ENCODE results near the gene PTGR2.
"Not testable (repeated sequence)": the region's sequence is repeated elsewhere in the genome, so short reads cannot be mapped to it uniquely, and the experiment has no call there.

Gene PTGR2

DNA sequence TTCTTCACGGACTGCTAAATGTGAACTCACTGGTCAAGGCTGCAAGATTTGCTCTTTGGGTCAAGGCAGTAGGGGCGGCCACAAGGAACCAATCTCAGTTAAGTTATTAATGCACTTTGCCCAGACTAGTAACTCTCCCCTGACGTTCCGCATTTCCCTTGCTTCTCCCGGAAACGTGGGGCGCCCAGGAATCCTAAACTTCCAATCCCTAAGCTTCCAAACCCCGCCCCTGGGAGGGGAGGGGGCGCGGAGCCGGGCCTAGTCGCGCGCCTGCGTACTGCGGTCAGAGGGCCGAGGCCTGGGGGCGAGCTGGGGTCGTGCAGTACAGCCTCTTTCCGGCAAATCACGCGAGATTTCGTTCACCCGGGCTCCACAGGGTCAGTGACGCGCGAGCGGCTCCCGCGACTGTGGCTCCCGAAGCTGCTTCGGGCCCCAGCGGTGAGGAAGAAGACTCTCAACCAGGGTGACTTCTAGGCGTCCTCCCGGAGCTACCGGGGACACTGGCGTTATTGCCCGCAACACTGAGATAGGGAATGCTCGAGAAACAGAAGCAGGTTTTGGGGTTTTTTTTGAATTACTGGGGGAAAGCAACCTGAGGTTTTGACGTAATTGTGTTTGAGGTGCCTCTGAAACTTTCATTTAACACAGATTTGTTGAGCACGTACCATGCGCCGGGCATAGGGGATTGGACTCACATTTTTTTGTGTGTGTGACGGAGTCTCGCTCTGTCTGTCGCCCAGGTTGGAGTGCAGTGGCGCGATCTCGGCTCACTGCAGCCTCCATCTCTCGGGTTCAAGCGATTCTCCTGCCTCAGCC is at the start of gene PTGR2:
PTGR2 (plus strand) TSS at position 265 of the 816 bp plus-strand sequence. CDS start 7,032 bp downstream, outside the sequence.
- peak; percentile 87 for DNase-seq (ENCODE audit: low read depth, low spot score)

DNA sequence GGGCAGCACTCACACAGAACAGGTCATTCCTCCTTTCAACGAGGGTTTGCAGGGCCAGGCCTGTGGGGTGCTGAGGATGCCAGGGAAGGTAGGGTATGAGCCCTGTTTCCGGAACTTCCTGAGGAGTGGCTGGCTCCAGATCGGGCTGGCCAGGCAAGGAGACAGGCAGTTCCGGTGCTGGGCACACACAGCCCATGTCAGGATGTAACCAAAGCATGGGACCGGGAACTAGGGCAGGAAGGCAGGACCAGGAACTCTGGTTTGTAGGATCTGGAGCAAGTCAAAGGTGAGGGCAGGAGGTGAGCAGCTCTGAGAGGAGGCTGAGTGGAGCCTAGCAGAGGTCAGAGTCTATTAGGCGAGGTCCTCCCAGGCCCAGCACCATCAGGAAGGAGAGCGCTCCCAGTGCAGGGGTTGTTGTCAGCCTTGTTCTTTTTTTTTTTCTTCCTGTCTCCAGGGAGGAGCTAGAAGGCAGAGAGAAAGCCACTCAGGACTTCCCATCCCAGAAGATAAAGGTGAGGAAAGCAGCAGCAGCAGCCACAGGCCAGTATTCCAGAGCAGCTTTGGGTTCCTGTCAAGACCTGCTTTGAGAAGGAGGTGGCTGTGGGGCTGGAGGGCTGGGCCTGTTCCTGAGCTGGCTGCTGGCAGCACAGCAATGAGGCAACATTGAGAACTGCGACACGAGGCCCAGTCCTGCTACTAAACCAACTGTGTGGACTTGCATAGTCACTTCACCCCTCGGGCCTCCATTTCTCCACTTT is 49.0 kb upstream of the PTGR2 start:
- no peak for DNase-seq (ENCODE audit: low read depth, low spot score)

DNA sequence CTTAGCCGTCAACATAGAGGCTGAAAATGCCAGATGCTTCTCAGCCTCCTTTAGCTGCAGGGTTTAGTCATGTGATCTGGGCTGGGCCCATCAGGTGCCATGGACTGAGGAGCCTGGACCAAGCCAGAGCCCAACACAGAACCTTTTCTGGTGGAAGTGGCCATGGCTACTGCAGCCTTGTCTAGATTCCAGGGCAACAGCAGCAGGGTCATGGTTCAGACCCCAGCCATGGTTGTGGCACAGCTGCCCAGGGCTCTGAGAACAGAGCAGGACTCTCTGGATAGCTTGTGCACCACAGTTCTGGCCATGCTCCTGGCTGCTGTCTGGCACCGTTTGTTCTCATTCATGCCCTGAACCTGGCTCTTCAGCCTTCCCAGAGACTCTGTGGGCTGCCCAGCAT is 47.0 kb upstream of the PTGR2 start:
- no peak for DNase-seq (ENCODE audit: low read depth, low spot score)

DNA sequence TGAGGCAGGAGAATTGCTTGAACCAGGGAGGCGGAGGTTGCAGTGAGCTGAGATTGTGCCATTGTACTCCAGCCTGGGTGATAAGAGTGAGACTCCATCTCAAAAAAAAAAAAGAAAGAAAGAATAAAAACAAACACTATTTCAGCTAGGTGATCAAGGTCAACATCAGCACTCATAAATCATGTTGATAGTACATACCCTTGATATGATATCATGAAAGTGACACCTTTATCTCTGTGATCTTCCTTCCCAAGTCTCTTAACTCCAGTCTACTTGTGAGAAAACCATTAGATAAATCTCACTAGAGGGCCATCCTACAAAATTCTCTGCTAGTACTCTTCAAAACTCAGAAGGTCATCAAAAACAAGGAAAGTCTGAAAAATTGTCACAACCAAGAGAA is 44.2 kb upstream of the PTGR2 start:
- DNase-seq (ENCODE audit: low read depth, low spot score): no peak

DNA sequence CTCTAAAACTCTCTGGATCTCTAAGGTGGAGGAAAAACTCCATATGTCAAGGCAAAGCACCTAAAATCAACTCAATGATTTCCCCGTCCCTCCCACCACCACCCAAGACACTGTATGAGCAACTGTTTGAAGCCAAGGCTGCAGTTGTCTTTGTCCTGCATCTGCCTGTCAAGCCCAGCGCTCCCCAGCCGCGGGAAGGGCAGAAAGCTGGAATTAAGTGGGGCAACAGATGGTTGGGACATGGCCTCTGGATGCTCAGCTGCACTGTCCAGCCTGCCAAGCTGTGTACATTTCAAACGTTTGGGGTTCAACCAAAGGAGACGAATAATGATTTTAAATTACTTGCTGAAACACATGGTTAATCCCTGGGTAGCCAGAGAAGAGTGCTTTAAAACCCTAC is 42.2 kb upstream of the PTGR2 start:
- no peak for DNase-seq (ENCODE audit: low read depth, low spot score)

GRCh38 chr14:73810478-73811163 is 41.0 kb upstream of the PTGR2 start:
- no peak for DNase-seq (ENCODE audit: low read depth, low spot score)

DNA sequence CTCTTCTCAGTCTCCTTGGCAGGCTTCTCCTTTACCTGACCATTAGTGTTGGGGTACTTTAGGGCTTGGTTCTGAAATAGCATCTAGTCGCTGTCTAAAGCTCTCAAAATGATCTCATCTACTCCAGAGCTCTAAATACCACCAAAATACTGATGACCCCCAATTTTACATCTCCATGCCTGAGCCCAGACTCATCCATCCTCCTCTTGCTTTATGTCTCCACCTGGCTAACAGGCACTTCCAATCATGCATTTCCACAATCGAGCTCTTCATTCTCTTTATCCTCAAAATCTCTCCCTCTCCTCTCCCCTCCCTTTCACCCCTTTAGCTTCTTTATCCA is 40.5 kb upstream of the PTGR2 start:
- DNase-seq (ENCODE audit: low read depth, low spot score): no peak

GRCh38 chr14:73814153-73814552 is 37.5 kb upstream of the PTGR2 start:
- no peak for DNase-seq (ENCODE audit: low read depth, low spot score)

GRCh38 chr14:73815849-73816248 is 35.8 kb upstream of the PTGR2 start:
- no peak for DNase-seq (ENCODE audit: low read depth, low spot score)

DNA sequence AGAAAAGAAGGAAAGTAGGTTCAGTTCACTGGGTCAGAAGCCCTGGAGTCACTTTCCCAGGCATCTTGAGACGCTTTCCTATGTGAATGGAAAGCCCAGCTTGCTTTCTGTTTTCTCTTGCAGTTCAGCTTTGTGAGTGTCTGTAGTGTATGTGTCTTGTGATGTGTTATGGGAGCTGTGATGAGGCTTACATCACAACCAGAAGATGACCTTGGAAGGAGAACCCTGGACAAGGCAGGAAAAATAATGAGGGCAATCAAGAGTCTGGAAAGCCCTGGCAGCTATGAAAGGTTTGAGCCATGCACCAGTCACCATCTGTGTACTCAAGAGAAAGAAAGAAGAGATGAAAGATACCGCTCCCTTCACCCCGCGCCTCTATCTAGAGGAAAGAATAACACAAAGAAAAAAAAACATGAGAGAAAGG is 35.2 kb upstream of the PTGR2 start:
- DNase-seq (ENCODE audit: low read depth, low spot score): no peak

DNA sequence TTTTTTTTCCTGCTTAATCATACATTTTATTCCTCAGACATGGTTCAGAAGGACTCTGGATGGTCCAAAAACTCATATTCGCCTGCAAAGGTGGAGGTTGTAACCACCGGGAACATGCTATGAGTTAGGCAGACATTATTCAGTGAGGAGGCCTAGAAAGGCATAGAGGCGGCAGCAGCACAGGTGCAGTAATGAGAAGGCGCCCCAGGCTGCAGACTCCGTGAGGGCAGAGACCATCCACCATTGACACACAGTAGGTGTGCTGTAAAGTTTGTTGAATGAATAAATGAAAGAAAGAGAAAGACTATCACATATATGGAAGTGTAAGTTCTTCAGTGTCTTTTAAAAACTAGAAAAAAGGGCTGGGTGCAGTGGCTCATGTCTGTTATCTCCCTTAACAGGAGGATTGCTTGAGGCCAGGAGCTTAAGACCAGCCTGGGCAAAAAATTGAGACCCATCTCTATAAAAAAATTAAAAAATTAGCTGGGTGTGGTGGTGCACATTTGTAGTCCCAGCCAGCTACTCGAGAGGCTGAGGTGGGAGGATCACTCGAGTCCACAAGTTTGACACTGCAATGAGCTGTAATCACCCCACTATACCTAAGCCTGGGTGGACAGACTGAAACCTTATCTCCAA is 34.5 kb upstream of the PTGR2 start:
- no peak for DNase-seq (ENCODE audit: low read depth, low spot score)

GRCh38 chr14:73818821-73819220 is 32.8 kb upstream of the PTGR2 start:
- no peak for DNase-seq (ENCODE audit: low read depth, low spot score)

DNA sequence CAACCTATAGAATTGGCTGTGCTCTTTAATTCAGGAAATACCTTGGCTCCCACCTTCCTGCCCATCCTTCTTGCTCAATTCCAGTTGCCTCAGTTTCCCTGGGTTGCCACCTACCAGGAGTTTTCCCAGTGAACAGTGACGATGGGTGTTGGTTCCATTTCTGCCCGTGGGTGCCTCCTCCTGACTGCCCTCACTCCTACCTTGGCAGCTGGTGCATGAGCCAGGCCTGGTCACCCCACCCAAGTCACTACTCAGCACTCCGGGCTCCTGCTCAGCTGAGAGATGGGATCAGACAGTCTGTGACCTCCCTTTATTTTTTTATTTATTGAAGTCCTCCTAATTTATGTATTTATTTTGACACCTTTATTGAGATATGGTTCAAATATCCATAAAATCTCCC is 31.0 kb upstream of the PTGR2 start:
- no peak for DNase-seq (ENCODE audit: low read depth, low spot score)

- no peak for DNase-seq (ENCODE audit: low read depth, low spot score)
Measured at GRCh38 chr14:73823339-73823885, 28.2 kb upstream of the PTGR2 start.

DNA sequence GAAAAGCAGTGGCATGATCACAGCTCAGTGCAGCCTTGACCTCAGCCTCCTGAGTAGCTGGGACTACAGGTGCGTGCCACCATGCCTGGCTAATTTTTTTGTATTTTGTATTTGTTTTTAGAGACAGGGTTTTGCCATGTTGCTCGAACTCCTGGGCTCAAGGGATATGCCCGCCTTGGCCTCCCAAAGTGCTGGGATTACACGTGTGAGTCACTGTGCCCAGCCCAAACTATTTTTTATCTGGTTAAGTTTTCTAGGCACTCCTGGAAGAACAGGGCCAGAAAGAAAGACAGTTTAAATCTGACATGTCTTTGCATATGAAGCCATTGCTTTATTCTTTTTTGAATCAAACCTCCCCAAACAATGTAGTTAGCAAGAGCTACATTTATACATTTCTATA is 27.5 kb upstream of the PTGR2 start:
- DNase-seq (ENCODE audit: low read depth, low spot score): no peak

DNA sequence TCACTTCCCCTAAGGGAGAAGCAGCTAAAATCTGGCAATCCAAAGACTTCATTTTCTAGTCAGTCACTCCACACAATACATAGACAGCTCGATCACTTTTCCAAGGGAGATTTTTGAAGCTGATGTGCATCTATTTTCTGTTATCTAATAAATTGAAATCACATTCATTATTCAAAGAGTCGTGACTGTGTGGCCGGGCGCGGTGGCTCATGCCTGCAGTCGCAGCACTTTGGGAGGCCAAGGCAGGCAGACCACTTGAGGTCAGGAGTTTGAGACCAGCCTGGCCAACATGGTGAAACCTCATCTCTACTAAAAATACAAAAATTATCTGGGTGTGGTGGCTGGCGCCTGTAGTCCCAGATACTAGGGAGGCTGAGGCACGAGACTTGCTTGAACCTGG is 27.1 kb upstream of the PTGR2 start:
- DNase-seq (ENCODE audit: low read depth, low spot score): no peak

- DNase-seq (ENCODE audit: low read depth, low spot score): no peak
Measured at GRCh38 chr14:73825551-73826188, 26.0 kb upstream of the PTGR2 start.

GRCh38 chr14:73827190-73827589 is 24.4 kb upstream of the PTGR2 start:
- not testable (repeated sequence) for DNase-seq (ENCODE audit: low read depth, low spot score)

DNA sequence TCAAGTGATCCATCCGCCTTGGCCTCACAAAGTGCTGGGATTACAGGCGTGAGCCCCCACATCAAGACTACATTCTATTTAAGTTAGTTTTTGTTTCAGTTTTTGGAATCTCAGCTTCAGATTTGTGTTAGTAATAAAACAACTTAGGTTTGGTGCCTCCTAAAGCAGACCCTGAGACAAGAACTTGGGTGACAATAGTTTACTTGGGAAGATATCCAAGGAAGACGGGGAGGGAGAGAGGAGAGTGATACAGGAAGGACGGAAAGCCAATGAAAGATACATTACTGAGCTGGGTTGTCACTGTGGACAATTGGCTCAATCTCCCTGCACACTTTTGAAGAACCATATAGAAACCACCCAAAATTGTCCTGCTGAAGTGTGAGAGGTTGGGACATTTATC is 22.6 kb upstream of the PTGR2 start:
- DNase-seq (ENCODE audit: low read depth, low spot score): no peak

GRCh38 chr14:73829526-73830431 is 21.9 kb upstream of the PTGR2 start:
- DNase-seq (ENCODE audit: low read depth, low spot score): no peak
